Left lung (tissue), 10 donors: ENCODE measurements around the gene RPA1. TPM values are rescaled to one million over a fixed set of nuclear protein-coding genes. Genes with fewer than 3 reads are reported as not detected.
A peak's percentile ranks its signal among the peaks of the same experiment; 100 is the strongest.

Source experiments
- ATAC-seq: fragments of 200-7000 bp; cut with Tn5 transposase; one replicate; pipeline ENCODE4 v1.9.1; 2020; ENCODE audit warnings: moderate library complexity
- DNase-seq, 4 donors: peaks; one replicate each; pipeline ENCODE4 v3.0.0-alpha.2; 2013 to 2020
- H3K27ac ChIP-seq, 2 donors: fragments of 200-600 bp; sonication (generic) in 1 of 2; one replicate each; pipeline versions ENCODE4 v1.5.0 to v1.8.0; 2020 to 2021
- H3K27me3 ChIP-seq, 2 donors: fragments of 200-600 bp; sonication (generic) in 1 of 2; one replicate each; pipeline versions ENCODE4 v1.5.0 to v1.8.0; 2020 to 2021
- H3K36me3 ChIP-seq, 2 donors: fragments of 200-600 bp; sonication (generic) in 1 of 2; one replicate each; pipeline versions ENCODE4 v1.5.0 to v1.8.0; 2020 to 2021
- H3K4me1 ChIP-seq, 2 donors: fragments of 200-600 bp; one replicate each; pipeline ENCODE4 v1.8.0; 2021
- H3K4me3 ChIP-seq, 2 donors: fragments of 200-600 bp; sonication (generic) in 1 of 2; one replicate each; pipeline versions ENCODE4 v1.5.0 to v1.8.0; 2020 to 2021; ENCODE audit warnings: mild to moderate bottlenecking in 1 of 2
- H3K9me3 ChIP-seq, 2 donors: fragments of 200-600 bp; sonication (generic) in 1 of 2; one replicate each; pipeline versions ENCODE4 v1.5.0 to v1.8.0; 2020 to 2021
- intact Hi-C, 2 donors: fragments of 100-400 bp; cut with DNase I; formaldehyde crosslinking; loops; one replicate each; pipeline versions ENCODE4 v1.11.2 to v1.14.2; 2022
- polyA plus RNA-seq, 6 donors: library from polyadenylated mRNA; unstranded; fragments of 120-200 nt; gene quantifications; one replicate each; pipeline ENCODE4 v1.2.1, GENCODE V29; 2013; ENCODE audit not compliant: insufficient read length in 6 of 6
- total RNA-seq, 2 donors: library from RNA; stranded (reverse); fragmentation: NEBNext Ultra II Directional; extraction: Animal tissue kit (Norgen Biotek cat#: 25700); gene quantifications; one replicate each; pipeline ENCODE4 v1.2.1, GENCODE V29; 2021
- TF ChIP-seq, protein P1 (sequence below), 2 donors: fragments of 200-600 bp; sonication (generic) in 1 of 2; IDR thresholded peaks; one replicate each; pipeline versions ENCODE4 v1.5.0 to v1.8.0; 2021; ENCODE audit warnings: antibody characterized with exemption in 2 of 2
- donor health status: DM: no; HTN: yes; CAD: no.
- donor health status: DM: no; HTN: no; CAD: no.

Gene RPA1
- total and polyA plus RNA-seq, 8 donors: 73.4 to 150 (median 126) TPM

DNA sequence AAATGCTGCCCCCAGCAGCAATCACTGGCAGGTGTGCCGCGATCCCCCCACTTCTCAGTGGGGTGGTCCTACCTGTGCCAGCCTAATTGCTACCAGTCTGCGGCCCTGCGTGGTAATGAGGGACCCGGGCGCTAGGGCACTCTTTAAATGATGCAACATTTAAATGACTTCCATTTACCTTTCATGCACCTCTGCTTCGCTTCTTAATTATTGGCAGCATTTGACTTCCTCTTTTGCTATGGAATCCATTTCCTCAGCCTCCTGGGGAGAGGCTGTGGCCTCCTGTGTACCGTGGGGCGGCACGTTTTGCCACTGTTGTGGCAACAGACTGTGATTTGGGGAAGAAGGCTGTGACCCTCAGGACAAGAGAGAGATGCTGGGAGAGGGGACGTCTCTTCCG is 86.1 kb downstream of the RPA1 start:
- no peak for ATAC-seq
- Histone ChIP-seq H3K27me3 (peaks cover 11 to 56% of the 10 kb centered on the region in 2 donors), H3K27ac (no peak overlapping the region), H3K9me3 (no peaks in the 10 kb centered on the region), H3K4me3 (no peak overlapping the region), H3K4me1 (no peaks in the 10 kb centered on the region), H3K36me3 (no peaks in the 10 kb centered on the region)
- peak in 1 of 4 donors; percentile 18 for DNase-seq
- intact Hi-C loops: no loop called here
- TF ChIP-seq, protein P1, sequence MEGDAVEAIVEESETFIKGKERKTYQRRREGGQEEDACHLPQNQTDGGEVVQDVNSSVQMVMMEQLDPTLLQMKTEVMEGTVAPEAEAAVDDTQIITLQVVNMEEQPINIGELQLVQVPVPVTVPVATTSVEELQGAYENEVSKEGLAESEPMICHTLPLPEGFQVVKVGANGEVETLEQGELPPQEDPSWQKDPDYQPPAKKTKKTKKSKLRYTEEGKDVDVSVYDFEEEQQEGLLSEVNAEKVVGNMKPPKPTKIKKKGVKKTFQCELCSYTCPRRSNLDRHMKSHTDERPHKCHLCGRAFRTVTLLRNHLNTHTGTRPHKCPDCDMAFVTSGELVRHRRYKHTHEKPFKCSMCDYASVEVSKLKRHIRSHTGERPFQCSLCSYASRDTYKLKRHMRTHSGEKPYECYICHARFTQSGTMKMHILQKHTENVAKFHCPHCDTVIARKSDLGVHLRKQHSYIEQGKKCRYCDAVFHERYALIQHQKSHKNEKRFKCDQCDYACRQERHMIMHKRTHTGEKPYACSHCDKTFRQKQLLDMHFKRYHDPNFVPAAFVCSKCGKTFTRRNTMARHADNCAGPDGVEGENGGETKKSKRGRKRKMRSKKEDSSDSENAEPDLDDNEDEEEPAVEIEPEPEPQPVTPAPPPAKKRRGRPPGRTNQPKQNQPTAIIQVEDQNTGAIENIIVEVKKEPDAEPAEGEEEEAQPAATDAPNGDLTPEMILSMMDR (IDR thresholded peaks at IDR 0.05): no peak

DNA sequence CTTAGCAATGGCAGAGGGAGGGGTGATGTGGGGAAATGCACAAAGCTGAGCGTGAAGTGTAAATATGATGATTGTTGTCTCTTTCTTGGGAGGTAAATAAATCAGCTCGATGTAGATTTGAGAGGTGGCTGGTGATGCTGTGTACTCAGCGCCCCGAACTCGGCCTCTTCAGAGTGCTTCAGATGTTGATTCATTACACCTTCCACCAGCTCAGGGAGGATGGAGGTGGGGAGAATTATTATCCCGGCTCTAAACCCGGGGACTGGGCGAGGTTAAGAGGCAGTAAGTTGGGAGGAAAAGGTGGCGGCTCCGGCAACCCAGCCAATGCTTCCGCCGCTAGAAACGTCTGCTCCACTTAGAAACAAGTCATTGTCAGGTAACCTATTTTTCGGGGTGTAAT is 86.5 kb downstream of the RPA1 start:
- H3K36me3 ChIP-seq: no peaks in the 10 kb centered on the region
- peaks cover 8 to 51% of the 10 kb centered on the region in 2 donors for H3K27me3 ChIP-seq
- no peak overlapping the region for H3K27ac ChIP-seq
- no peaks in the 10 kb centered on the region for H3K9me3 ChIP-seq
- ATAC-seq (peak; percentile 80), DNase-seq (peak in 1 of 4 donors; percentile 30)
- intact Hi-C loops: no loop called here
- TF ChIP-seq, protein P1 (IDR thresholded peaks at IDR 0.05): no peak
- H3K4me1 ChIP-seq: no peaks in the 10 kb centered on the region
- H3K4me3 ChIP-seq: no peak overlapping the region

DNA sequence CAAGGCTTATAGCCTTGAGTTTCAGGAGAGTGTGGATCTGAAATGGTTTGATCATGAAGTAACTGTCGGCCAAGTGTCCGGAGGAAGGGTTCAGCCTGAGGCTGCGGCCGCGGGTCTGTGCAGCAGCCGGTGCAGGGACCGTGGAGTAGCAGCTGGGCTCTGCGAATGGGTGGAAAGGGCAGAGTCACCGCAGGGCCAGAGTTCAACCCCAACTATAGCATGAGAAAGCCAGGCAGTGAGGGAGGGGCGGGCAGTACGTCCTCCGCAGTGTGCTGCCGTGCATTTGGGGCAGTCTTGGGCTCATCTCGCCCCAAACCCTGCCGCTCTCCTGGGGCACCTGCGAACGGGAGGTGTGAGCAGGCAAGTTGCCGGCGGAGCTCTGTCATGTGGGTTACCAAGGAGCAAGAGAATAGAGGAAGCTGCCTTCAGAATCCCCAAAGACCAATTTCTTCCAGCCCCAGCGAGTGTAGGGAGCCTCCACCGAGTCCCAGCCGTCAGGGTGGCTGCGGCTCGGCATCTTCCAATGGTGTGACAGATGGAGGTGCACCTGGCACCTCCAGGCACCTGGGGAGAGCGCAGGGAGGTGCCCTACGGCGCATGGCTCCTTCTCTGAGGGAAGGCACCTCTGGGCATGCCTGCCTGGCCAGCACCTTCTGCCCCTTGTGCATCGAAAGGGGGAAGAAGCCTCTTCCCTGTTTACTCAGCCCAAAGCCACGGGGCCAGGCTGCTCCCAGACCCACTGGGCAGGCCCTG is 87.3 kb downstream of the RPA1 start:
- no peak for ATAC-seq
- intact Hi-C loops: no loop called here
- no peak overlapping the region for H3K27ac ChIP-seq

DNA sequence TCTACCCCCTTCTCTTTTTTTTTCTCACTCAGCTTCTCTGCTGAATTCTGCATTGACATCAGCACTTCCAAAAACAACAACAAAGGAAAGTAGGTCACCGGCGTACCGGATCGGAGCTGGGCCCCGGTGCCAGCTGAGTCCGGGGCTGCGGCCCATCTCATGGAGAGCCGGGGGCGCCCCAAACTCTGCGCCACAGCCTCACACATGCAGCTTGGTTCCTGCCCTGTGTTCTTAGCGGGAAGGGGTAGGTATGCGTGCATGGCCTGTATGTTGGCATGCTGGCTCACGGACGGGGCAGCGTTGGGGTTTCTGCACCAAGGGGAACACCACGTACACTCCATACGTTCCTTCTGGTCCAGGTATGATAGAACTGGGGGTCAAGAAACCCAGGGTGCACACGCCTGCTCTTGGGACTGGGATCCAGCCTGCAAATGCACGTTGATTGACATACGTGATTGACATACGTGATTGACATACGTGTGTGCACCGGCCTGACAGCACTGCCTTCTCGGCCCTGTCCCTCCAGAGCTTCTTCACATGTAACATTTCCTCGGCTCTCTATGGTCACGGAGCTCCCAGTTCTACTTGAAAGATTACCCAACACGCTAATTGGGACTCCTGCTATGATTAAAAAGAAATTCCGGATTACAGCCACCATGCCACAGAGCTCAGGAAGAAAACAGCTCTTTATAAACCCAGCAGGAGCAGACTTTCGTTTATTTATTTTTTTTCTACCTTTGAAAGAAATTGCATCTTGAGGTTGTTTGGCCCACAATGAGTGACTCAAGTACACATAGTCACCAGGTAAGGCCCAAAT is 88.7 kb downstream of the RPA1 start:
- intact Hi-C loops: no loop called here
- no peak overlapping the region for H3K27ac ChIP-seq
- TF ChIP-seq, protein P1 (IDR thresholded peaks at IDR 0.05): no peak
- ATAC-seq (no peak), DNase-seq (peak in 1 of 4 donors; percentile 62)
- peaks cover 0 to 29% of the 10 kb centered on the region in 2 donors for H3K27me3 ChIP-seq
- H3K4me3 ChIP-seq: no peak overlapping the region
- no peaks in the 10 kb centered on the region for H3K9me3 ChIP-seq
- H3K36me3 ChIP-seq: no peaks in the 10 kb centered on the region
- no peaks in the 10 kb centered on the region for H3K4me1 ChIP-seq

More for the DNA sequence above, 87.3 kb downstream of the RPA1 start:
- H3K36me3 ChIP-seq: no peaks in the 10 kb centered on the region
- H3K27me3 ChIP-seq: peaks cover 2 to 43% of the 10 kb centered on the region in 2 donors
- no peaks in the 10 kb centered on the region for H3K4me1 ChIP-seq
- TF ChIP-seq, protein P1 (IDR thresholded peaks at IDR 0.05): no peak
- no peaks in the 10 kb centered on the region for H3K9me3 ChIP-seq
- DNase-seq: peak in 1 of 4 donors; percentile 65
- no peak overlapping the region for H3K4me3 ChIP-seq

DNA sequence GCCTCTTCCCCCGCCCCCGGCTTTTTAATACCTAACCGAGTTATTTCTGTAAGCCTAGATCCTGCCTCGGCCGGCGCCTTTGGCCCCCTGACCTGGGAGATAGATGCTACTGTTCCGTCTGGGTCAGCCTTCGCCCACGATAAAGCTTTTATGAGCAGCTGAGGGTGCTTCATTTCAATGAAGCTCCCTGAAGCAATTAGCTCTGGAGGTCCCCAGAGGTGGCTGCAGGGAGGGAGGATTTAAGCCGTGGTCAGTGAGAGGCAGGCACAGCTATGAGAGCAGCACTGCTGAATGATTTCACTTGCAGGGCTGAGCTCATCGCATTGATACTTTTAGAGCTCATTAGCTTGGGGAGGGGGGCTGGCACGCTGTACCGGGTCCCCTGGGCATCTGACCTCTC is 89.4 kb downstream of the RPA1 start:
- DNase-seq (peak in 1 of 4 donors; percentile 44), ATAC-seq (no peak)
- Histone ChIP-seq H3K36me3 (no peaks in the 10 kb centered on the region), H3K9me3 (no peaks in the 10 kb centered on the region), H3K4me3 (no peak overlapping the region), H3K27ac (no peak overlapping the region), H3K27me3 (peaks cover 0 to 26% of the 10 kb centered on the region in 2 donors), H3K4me1 (no peaks in the 10 kb centered on the region)
- intact Hi-C loops: no loop called here
- TF ChIP-seq, protein P1 (IDR thresholded peaks at IDR 0.05): no peak
